ENCODE measurements around the gene OR7G1. TPM values are rescaled to one million over a fixed set of nuclear protein-coding genes. Genes with fewer than 3 reads are reported as not detected.

Gene OR7G1
- total and polyA plus RNA-seq, 2 donors (not counting 3 experiments of a cell fraction or from before 2014, with no cell fraction given): not detected

DNA sequence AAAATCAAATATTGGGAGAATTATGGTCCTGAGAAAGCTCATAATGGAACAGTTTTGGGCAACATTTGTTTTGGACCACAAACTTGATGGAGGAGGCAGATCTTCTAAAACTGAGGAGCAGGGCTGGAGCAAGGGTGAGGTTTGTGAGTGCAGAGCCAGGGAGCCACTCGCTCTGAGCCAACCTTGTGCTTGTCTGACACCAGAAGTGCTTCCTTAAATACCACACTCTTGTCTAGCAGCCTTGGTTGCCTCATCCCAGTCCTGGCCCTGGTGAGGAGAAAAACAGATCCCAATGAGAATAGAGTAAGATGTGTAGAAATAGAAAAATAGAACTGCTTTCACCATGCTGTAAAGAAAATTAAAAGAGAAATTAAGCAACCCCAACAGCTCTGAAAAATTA lies 31.3 kb upstream of the OR7G1 start:
- Histone ChIP-seq H3K9me3 (replicated peaks; ENCODE audit: control insufficient read depth, insufficient read depth, low read length) (peaks cover 7% of the 10 kb centered on the region), H3K27ac (ENCODE audit: insufficient read depth, low read depth, low read length) (no peak overlapping the region), H4K20me1 (replicated peaks; ENCODE audit: control insufficient read depth, extremely low read depth, insufficient read depth, low read length) (no peaks in the 10 kb centered on the region), H3K9me1 (replicated peaks; ENCODE audit: control insufficient read depth, extremely low read depth, insufficient read depth, low read length) (no peaks in the 10 kb centered on the region), H2AFZ (ENCODE audit: low read depth, low read length) (no peak overlapping the region), H3K36me3 (ENCODE audit: control insufficient read depth in 2 of 2, extremely low read depth in 1 of 2, insufficient read depth in 2 of 2, low read length in 2 of 2) (peaks cover 6 to 7% of the 10 kb centered on the region in 2 experiments), H3K4me2 (ENCODE audit: insufficient read depth, low read length) (no peak overlapping the region), H3K4me1 (ENCODE audit: control insufficient read depth, extremely low read depth, insufficient read depth, low read length) (no peaks in the 10 kb centered on the region), H3K79me2 (ENCODE audit: control insufficient read depth, insufficient read depth, low read length) (peaks cover 93% of the 10 kb centered on the region), H3K9ac (replicated peaks; ENCODE audit: extremely low read depth, insufficient read depth, low read length) (no peak overlapping the region), H3K4me3 (replicated peaks in 1 of 3; ENCODE audit: insufficient read depth in 1 of 3, low read depth in 1 of 3, low read length in 3 of 3) (no peak overlapping the region), H3K27me3 (ENCODE audit: control insufficient read depth in 2 of 2, insufficient read depth in 2 of 2, low read length in 2 of 2) (no peaks in the 10 kb centered on the region)
- no peak for TF ChIP-seq GATA2 (IDR thresholded peaks at IDR 0.05; ENCODE audit: insufficient read depth, insufficient read length, low read depth, low read length)
- no peak for TF ChIP-seq CTCF (IDR thresholded peaks at IDR 0.05; ENCODE audit: extremely low read depth in 1 of 2, insufficient read depth in 1 of 2, low read depth in 1 of 2, low read length in 2 of 2)
- no peak for TF ChIP-seq MYC (IDR thresholded peaks at IDR 0.05; ENCODE audit: low read depth, low read length)
- TF ChIP-seq EZH2 (IDR thresholded peaks at IDR 0.05; ENCODE audit: borderline replicate concordance, low read depth, low read length, severe bottlenecking): no peak
- TF ChIP-seq POLR2AphosphoS5 (IDR thresholded peaks at IDR 0.05; ENCODE audit: insufficient read depth, low read depth, low read length): no peak
- no peak for TF ChIP-seq POLR2A (IDR thresholded peaks at IDR 0.05; ENCODE audit: low read depth, low read length)
- no peak for TF ChIP-seq MAX (IDR thresholded peaks at IDR 0.05; ENCODE audit: insufficient read depth, insufficient read length)
- TF ChIP-seq FOS (IDR thresholded peaks at IDR 0.05; ENCODE audit: borderline replicate concordance, insufficient read depth, low read length): no peak
- TF ChIP-seq JUN (IDR thresholded peaks at IDR 0.05; ENCODE audit: borderline replicate concordance, insufficient read depth, insufficient read length, low read depth): no peak
- BruUV-seq (replicated peaks): no TSS peak
- intact Hi-C loops (cut with micrococcal nuclease) (no loop called here), dilution Hi-C loops (cut with MboI; ENCODE audit: extremely low pct_ligation_motif_present, low sequenced_read_pairs) (no loop called here)
- ChIA-PET CTCF (no interaction called here), POLR2A (no interaction called here)
- no peak for FAIRE-seq
- DNase-seq (ENCODE audit: low read depth, low spot score): no peak
